ENCODE data around the gene ITIH3.

The ITIH3 gene, protein sequence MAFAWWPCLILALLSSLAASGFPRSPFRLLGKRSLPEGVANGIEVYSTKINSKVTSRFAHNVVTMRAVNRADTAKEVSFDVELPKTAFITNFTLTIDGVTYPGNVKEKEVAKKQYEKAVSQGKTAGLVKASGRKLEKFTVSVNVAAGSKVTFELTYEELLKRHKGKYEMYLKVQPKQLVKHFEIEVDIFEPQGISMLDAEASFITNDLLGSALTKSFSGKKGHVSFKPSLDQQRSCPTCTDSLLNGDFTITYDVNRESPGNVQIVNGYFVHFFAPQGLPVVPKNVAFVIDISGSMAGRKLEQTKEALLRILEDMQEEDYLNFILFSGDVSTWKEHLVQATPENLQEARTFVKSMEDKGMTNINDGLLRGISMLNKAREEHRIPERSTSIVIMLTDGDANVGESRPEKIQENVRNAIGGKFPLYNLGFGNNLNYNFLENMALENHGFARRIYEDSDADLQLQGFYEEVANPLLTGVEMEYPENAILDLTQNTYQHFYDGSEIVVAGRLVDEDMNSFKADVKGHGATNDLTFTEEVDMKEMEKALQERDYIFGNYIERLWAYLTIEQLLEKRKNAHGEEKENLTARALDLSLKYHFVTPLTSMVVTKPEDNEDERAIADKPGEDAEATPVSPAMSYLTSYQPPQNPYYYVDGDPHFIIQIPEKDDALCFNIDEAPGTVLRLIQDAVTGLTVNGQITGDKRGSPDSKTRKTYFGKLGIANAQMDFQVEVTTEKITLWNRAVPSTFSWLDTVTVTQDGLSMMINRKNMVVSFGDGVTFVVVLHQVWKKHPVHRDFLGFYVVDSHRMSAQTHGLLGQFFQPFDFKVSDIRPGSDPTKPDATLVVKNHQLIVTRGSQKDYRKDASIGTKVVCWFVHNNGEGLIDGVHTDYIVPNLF

DNA sequence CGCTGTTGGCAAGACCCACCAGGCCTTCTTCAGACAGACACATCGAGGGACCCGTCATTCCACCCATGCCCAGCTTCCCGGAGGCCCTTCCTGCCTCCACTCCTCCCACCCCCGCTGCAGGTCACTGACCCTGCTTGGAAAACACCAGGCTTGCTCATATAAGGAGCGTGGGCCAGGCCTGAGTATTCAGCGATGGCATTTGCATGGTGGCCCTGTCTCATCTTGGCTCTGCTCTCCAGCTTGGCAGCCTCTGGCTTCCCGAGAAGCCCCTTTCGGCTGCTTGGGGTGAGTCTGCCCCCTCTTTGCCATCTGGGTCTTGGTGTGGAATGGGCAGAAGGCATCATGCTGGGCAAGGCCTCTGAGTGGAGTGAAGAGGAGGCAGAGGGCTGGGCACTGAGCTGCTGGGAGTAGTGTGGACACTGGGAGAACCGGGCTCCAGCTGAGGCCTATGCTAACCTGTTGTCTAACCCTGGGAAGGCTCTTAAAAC lies at the start of gene ITIH3:
ITIH3 (plus strand) TSS at position 185 of the 488 bp plus-strand sequence; CDS start at position 193, 8 bp downstream.
- no peak for DNase-seq (ENCODE audit: extremely low read depth, low read depth)
- TF ChIP-seq, protein P1, sequence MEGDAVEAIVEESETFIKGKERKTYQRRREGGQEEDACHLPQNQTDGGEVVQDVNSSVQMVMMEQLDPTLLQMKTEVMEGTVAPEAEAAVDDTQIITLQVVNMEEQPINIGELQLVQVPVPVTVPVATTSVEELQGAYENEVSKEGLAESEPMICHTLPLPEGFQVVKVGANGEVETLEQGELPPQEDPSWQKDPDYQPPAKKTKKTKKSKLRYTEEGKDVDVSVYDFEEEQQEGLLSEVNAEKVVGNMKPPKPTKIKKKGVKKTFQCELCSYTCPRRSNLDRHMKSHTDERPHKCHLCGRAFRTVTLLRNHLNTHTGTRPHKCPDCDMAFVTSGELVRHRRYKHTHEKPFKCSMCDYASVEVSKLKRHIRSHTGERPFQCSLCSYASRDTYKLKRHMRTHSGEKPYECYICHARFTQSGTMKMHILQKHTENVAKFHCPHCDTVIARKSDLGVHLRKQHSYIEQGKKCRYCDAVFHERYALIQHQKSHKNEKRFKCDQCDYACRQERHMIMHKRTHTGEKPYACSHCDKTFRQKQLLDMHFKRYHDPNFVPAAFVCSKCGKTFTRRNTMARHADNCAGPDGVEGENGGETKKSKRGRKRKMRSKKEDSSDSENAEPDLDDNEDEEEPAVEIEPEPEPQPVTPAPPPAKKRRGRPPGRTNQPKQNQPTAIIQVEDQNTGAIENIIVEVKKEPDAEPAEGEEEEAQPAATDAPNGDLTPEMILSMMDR (IDR thresholded peaks at IDR 0.05; ENCODE audit: low read depth, low read length), result no peak

DNA sequence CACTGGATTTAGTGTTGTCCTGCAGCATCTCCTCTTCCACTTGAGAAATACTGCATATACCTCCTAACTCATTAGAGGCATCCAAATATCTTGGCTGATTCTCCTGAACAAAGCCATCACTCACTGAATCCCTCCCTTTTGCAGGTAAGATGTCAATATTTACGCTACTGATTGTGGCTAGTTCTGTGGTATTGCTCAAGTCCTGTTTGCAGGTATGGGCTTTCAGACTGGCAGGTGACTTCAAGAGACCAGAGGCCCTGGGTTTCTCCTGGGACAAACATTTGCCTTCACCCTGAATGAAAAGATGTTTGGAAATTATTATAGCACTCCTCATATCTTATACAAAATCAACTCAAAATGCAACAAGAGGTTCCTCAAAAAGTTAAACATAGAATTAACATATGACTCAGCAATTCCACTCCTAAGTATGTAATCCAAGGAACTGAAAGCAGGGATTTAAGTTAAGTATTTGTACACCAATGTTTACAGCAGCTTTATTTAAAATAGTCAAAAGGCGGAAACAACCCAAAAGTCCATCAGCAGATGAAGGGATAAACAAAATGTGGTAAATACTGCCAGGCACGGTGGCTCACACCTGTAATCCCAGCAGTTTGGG lies 42.4 kb upstream of the ITIH3 start:
- DNase-seq (ENCODE audit: extremely low read depth, low read depth), result no peak
- TF ChIP-seq, protein P1 (IDR thresholded peaks at IDR 0.05; ENCODE audit: low read depth, low read length), result no peak

DNA sequence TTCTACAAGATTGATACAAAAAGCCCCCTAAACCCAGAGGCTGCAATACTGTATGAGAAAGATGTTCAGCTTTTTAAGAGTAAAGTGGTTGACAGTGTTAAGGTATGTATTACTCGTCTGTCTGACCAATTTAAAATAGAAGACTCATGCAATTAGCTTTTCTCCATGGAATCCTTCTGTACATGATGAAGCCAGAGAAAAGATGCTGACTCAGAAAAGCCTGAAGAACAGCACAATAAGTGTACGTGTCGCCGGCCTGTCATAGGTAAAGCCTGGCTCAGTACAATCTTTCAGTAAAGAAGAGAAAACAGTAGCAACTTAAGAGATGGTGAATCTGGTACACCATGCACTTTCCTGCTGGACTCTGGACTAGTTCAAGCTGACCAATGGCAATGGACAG lies 40.2 kb upstream of the ITIH3 start:
- no peak for DNase-seq (ENCODE audit: extremely low read depth, low read depth)
- TF ChIP-seq, protein P1 (IDR thresholded peaks at IDR 0.05; ENCODE audit: low read depth, low read length), result no peak

DNA sequence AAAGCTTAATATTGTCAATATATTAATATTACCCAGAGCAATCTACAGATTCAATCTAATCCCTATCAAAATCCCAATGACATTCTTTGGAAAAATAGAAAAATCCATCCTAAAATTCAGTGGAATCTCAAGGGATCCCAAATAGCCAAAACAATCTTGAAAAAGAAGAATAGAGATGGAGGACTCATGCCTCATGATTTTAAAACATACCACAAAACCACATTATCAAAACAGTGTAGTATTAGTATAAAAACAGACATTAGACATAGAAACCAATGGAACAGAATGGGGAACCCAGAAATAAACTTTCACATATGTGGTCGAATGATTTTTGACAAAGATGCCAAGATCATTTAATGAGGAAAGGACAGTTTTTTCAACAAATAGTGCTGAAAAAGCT lies 38.5 kb upstream of the ITIH3 start:
- DNase-seq (ENCODE audit: extremely low read depth, low read depth), result no peak
- TF ChIP-seq, protein P1 (IDR thresholded peaks at IDR 0.05; ENCODE audit: low read depth, low read length), result no peak

DNA sequence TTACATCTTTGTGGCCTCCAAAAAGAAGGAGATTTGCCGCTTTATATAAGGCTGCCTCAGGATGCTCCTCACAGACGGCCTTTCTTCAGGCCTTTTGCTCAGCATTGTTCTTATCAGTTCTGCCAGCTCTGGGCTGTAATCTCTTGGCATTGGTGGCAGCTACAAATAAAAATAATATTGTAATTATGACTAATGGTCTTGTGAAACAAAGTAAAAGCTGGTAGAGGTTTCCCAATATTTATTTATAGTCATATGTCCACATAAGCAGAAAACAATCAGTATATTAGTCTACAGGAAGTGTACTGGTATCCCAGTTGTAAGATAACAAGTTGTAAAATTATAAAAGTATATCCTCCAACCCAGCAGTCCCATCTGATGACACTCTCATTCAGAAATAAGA lies 31.1 kb upstream of the ITIH3 start:
- no peak for DNase-seq (ENCODE audit: extremely low read depth, low read depth)
- TF ChIP-seq, protein P1 (IDR thresholded peaks at IDR 0.05; ENCODE audit: low read depth, low read length), result no peak

DNA sequence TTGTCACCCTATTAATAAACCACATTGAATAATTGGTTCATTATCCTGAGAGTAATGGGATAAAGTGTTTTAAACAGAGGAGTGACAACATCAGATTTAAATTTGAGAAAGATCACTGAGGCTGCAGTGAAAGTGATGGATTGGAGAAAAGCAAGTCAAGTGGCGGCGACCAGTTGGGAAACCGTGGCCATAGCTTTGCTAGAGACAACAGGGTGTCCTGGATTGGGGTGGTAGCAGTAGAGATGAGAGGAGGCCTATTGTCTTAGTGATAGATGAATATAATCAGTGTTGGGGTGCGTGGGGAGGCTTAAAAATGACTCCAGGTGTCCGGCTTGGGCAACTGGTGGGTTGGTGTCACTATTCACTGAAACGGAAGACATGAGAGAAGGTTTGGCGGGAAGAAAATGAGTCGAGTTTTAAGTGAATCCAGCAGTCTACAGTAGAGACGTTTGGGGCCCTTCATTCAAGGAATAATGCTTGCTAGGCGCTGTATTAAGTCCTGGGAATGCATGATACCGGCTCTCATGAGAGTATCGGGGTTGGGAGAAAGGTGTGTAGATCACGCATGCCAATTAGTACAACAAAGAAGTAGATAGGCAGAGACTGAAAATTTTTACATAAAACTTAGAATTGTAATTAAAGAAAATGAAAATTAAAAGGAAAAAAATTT lies 24.7 kb upstream of the ITIH3 start:
- DNase-seq (ENCODE audit: extremely low read depth, low read depth), result no peak
- TF ChIP-seq, protein P1 (IDR thresholded peaks at IDR 0.05; ENCODE audit: low read depth, low read length), result no peak
